Measurements from ENCODE around the gene FAP. TPM values are rescaled to one million over a fixed set of nuclear protein-coding genes. Genes with fewer than 3 reads are reported as not detected.

Gene FAP
- total RNA-seq, 2 donors from 2014 or later = not detected

GRCh38 chr2:162196638-162197037 is 46.6 kb downstream of the FAP start:
- Mint-ChIP-seq H3K4me1 (no peaks in the 10 kb centered on the region), H3K4me3 (no peak overlapping the region), H3K27me3 (ENCODE audit: insufficient read depth) (no peaks in the 10 kb centered on the region), H3K27ac (no peak overlapping the region), H3K9me3 (no peaks in the 10 kb centered on the region), H3K36me3 (ENCODE audit: low read depth) (no peaks in the 10 kb centered on the region)
- no peak for TF ChIP-seq CTCF (conservative IDR thresholded peaks at IDR 0.05)
- DNase-seq = no peak
- WGBS, 2 experiments (ENCODE audit: insufficient coverage in 1 of 2, insufficient read length in 1 of 2) = 90 to 95% methylated on average over 4 to 7 of the region's 7 CpGs
- no peak overlapping the region for H3K9ac ChIP-seq (ENCODE audit: extremely low read depth, low read length, poor library complexity, severe bottlenecking)
- no peaks in the 10 kb centered on the region for H3K4me1 ChIP-seq (ENCODE audit: control insufficient read depth, insufficient read depth, low read length)
- H3K4me3 ChIP-seq (ENCODE audit: low read length) = no peak overlapping the region
- no peaks in the 10 kb centered on the region for H3K27me3 ChIP-seq (ENCODE audit: control insufficient read depth, insufficient read depth, low read length, poor library complexity, severe bottlenecking)
- H3K9me3 ChIP-seq (ENCODE audit: control insufficient read depth, low read length) = no peaks in the 10 kb centered on the region
- no peak overlapping the region for H3K27ac ChIP-seq (ENCODE audit: low read depth, low read length)
- no peaks in the 10 kb centered on the region for H3K36me3 ChIP-seq (ENCODE audit: control insufficient read depth, insufficient read depth, low read length)

- H3K27ac ChIP-seq (ENCODE audit: low read depth, low read length) = no peak overlapping the region
- no peak overlapping the region for H3K4me3 ChIP-seq (ENCODE audit: low read length)
- Mint-ChIP-seq H3K4me3 (no peak overlapping the region), H3K27ac (no peak overlapping the region), H3K36me3 (ENCODE audit: low read depth) (no peaks in the 10 kb centered on the region), H3K9me3 (no peaks in the 10 kb centered on the region), H3K27me3 (ENCODE audit: insufficient read depth) (no peaks in the 10 kb centered on the region), H3K4me1 (peaks cover 5% of the 10 kb centered on the region)
- no peaks in the 10 kb centered on the region for H3K36me3 ChIP-seq (ENCODE audit: control insufficient read depth, insufficient read depth, low read length)
- H3K9ac ChIP-seq (ENCODE audit: extremely low read depth, low read length, poor library complexity, severe bottlenecking) = no peak overlapping the region
- no peaks in the 10 kb centered on the region for H3K9me3 ChIP-seq (ENCODE audit: control insufficient read depth, low read length)
- 85 to 86% methylated on average over 1 to 3 of the region's 3 CpGs for WGBS, 2 experiments (ENCODE audit: insufficient coverage in 1 of 2, insufficient read length in 1 of 2)
- H3K4me1 ChIP-seq (ENCODE audit: control insufficient read depth, insufficient read depth, low read length) = no peaks in the 10 kb centered on the region
- no peak for DNase-seq
- H3K27me3 ChIP-seq (ENCODE audit: control insufficient read depth, insufficient read depth, low read length, poor library complexity, severe bottlenecking) = no peaks in the 10 kb centered on the region
- no peak for TF ChIP-seq CTCF (conservative IDR thresholded peaks at IDR 0.05)
These were observed 54.8 kb downstream of the FAP start for GRCh38 chr2:162188451-162188850.

GRCh38 chr2:162185541-162186232 is 57.6 kb downstream of the FAP start:
- no peaks in the 10 kb centered on the region for H3K36me3 ChIP-seq (ENCODE audit: control insufficient read depth, insufficient read depth, low read length)

More at GRCh38 chr2:162185541-162186232, 57.6 kb downstream of the FAP start:
- no peaks in the 10 kb centered on the region for H3K9me3 ChIP-seq (ENCODE audit: control insufficient read depth, low read length)
- no peaks in the 10 kb centered on the region for H3K27me3 ChIP-seq (ENCODE audit: control insufficient read depth, insufficient read depth, low read length, poor library complexity, severe bottlenecking)
- H3K9ac ChIP-seq (ENCODE audit: extremely low read depth, low read length, poor library complexity, severe bottlenecking) = no peak overlapping the region
- Mint-ChIP-seq H3K27ac (no peak overlapping the region), H3K9me3 (no peaks in the 10 kb centered on the region), H3K4me1 (peaks cover 5% of the 10 kb centered on the region), H3K27me3 (ENCODE audit: insufficient read depth) (no peaks in the 10 kb centered on the region), H3K36me3 (ENCODE audit: low read depth) (no peaks in the 10 kb centered on the region), H3K4me3 (no peak overlapping the region)
- no peak overlapping the region for H3K27ac ChIP-seq (ENCODE audit: low read depth, low read length)
- no peak overlapping the region for H3K4me3 ChIP-seq (ENCODE audit: low read length)
- 96% methylated on average over 5 of the region's 5 CpGs; no CpG with 5 or more reads in 1 of the 2 experiments for WGBS, 2 experiments (ENCODE audit: insufficient coverage in 1 of 2, insufficient read length in 1 of 2)
- H3K4me1 ChIP-seq (ENCODE audit: control insufficient read depth, insufficient read depth, low read length) = no peaks in the 10 kb centered on the region
- no peak for TF ChIP-seq CTCF (conservative IDR thresholded peaks at IDR 0.05)
- no peak for DNase-seq
